Mammary epithelial cell (primary cell): ENCODE results near the gene GALNS.

Experiments used
- CTCF ChIP-seq, 2 donors: IDR thresholded peaks in 1 of 2; conservative IDR thresholded peaks in 1 of 2; 2 replicates each; pipeline ENCODE4 v1.5.1; 2011 to 2012; ENCODE audit warnings: inconsistent platforms in 2 of 2, low read length in 2 of 2, mild to moderate bottlenecking in 2 of 2, control low read depth in 1 of 2, low read depth in 1 of 2; ENCODE audit not compliant: insufficient read depth in 1 of 2; ENCODE audit errors: extremely low read depth in 1 of 2
- EZH2 ChIP-seq: IDR thresholded peaks from 2 replicates; pipeline ENCODE4 v1.6.1; 2012; ENCODE audit warnings: low read length, inconsistent platforms, borderline replicate concordance

DNA sequence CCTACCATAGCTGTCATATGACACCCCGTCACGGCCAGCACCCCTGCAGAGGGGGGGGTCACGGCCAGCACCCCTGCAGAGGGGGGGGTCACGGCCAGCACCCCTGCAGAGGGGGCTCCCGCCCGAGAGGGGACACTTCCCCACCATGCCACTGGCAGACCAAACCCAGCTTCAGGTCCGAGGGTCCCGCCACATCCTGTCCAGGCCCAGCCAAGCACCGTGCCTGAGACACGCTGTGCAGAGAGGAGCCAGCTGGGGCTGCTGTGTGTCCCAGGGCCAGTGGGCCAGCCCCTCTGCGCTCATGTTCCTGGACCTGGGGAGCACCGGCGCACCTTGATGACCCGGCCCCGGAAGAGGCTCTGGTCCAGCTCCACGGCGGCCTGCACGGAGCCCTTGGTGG lies 7.8 kb upstream of the GALNS start:
- TF ChIP-seq EZH2 (no peak), CTCF (conservative IDR thresholded peaks at IDR 0.05 in 1 of 2, IDR thresholded peaks at IDR 0.05 in 1 of 2; ENCODE audit: extremely low read depth in 1 of 2, insufficient read depth in 1 of 2, low read depth in 1 of 2, low read length in 2 of 2) (no peak)
